ENCODE measurements around the gene TC2N.

DNA sequence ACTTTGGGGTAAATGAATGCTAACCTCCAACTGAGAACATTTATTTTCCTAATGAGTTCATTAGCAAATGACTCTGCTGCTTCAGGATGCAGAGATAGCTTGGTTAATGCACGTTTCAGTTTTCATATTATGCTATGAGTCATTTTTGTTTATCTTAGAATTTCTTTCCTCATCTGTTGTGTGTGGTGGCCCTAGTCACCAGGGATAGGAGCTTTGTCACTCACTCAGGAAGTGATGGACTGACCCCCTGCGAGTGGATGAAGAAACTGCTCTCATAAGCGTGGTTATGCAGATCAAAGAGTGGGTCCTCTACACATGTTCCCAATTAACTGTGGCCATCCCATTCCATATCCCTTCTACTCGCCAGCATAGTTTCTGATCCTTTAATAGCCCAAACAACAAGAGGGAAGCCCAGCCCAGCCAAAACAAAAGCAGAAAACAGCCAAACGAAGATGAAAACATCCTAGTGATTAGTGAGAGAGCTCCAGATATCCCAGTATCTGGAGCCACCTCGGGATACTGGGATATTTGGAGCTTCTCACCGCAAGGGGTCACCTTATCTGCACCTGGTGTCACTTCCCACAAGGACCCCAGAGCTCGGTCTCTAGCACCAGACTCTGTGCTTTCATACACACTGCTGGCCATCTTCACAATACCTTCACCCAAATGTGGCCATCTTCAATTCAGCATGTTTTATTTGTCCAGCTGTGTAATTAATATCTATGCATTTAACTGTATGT is 8.6 kb downstream of the TC2N start:
- TF ChIP-seq TCF7L2 (IDR thresholded peaks at IDR 0.05; ENCODE audit: borderline replicate concordance, extremely low read depth, insufficient read depth, insufficient read length) (peak; percentile 31), YY1 (IDR thresholded peaks at IDR 0.05; ENCODE audit: extremely low read depth, insufficient replicate concordance, low read depth, low read length) (no peak), POLR2A (IDR thresholded peaks at IDR 0.05; ENCODE audit: borderline replicate concordance, extremely low read depth, insufficient read depth, insufficient read length) (no peak), POLR2AphosphoS5 (IDR thresholded peaks at IDR 0.05; ENCODE audit: low read depth, low read length) (no peak)
- TF ChIP-seq, protein P1, sequence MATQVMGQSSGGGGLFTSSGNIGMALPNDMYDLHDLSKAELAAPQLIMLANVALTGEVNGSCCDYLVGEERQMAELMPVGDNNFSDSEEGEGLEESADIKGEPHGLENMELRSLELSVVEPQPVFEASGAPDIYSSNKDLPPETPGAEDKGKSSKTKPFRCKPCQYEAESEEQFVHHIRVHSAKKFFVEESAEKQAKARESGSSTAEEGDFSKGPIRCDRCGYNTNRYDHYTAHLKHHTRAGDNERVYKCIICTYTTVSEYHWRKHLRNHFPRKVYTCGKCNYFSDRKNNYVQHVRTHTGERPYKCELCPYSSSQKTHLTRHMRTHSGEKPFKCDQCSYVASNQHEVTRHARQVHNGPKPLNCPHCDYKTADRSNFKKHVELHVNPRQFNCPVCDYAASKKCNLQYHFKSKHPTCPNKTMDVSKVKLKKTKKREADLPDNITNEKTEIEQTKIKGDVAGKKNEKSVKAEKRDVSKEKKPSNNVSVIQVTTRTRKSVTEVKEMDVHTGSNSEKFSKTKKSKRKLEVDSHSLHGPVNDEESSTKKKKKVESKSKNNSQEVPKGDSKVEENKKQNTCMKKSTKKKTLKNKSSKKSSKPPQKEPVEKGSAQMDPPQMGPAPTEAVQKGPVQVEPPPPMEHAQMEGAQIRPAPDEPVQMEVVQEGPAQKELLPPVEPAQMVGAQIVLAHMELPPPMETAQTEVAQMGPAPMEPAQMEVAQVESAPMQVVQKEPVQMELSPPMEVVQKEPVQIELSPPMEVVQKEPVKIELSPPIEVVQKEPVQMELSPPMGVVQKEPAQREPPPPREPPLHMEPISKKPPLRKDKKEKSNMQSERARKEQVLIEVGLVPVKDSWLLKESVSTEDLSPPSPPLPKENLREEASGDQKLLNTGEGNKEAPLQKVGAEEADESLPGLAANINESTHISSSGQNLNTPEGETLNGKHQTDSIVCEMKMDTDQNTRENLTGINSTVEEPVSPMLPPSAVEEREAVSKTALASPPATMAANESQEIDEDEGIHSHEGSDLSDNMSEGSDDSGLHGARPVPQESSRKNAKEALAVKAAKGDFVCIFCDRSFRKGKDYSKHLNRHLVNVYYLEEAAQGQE (IDR thresholded peaks at IDR 0.05; ENCODE audit: low read depth): no peak
- TF ChIP-seq, protein P2, sequence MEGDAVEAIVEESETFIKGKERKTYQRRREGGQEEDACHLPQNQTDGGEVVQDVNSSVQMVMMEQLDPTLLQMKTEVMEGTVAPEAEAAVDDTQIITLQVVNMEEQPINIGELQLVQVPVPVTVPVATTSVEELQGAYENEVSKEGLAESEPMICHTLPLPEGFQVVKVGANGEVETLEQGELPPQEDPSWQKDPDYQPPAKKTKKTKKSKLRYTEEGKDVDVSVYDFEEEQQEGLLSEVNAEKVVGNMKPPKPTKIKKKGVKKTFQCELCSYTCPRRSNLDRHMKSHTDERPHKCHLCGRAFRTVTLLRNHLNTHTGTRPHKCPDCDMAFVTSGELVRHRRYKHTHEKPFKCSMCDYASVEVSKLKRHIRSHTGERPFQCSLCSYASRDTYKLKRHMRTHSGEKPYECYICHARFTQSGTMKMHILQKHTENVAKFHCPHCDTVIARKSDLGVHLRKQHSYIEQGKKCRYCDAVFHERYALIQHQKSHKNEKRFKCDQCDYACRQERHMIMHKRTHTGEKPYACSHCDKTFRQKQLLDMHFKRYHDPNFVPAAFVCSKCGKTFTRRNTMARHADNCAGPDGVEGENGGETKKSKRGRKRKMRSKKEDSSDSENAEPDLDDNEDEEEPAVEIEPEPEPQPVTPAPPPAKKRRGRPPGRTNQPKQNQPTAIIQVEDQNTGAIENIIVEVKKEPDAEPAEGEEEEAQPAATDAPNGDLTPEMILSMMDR (IDR thresholded peaks at IDR 0.05 in 2 of 3, conservative IDR thresholded peaks at IDR 0.05 in 1 of 3; ENCODE audit: borderline replicate concordance in 1 of 3, insufficient read depth in 1 of 3, low read depth in 2 of 3, low read length in 2 of 3): peak; percentile 9 to 24 (median 12); a peak in 1 of 6 replicates
